H1 (cell line): ENCODE results near the gene MAGI2. TPM values are rescaled to one million over a fixed set of nuclear protein-coding genes. Genes with fewer than 3 reads are reported as not detected.

Experiments
- CTCF ChIA-PET: fragments of 300-600 bp; sonication (Branson Sonifier 250); formaldehyde crosslinking; loops from one replicate; lab custom pipeline; 2021; ENCODE audit not compliant: partially characterized antibody; lab: Charles Lee
- POLR2A ChIA-PET: fragments of 300-600 bp; sonication (Branson Sonifier 250); formaldehyde crosslinking; loops from one replicate; lab custom pipeline; 2021; ENCODE audit warnings: inconsistent platforms; ENCODE audit not compliant: partially characterized antibody; lab: Charles Lee
- DNase-seq, 2 experiments: peaks; one replicate each; pipeline versions ENCODE4 v3.0.0 to v3.0.0-alpha.2; 2010 to 2022; ENCODE audit warnings: low spot score in 2 of 2, low read depth in 1 of 2, mixed read lengths in 1 of 2
- FAIRE-seq: peaks from 2 replicates; lab custom pipeline; 2011; peaks lifted over from hg19 to GRCh38; lab: Jason Lieb, UNC
- H2AFZ ChIP-seq: 2 replicates; pipeline ENCODE4 v1.8.1; 2012; ENCODE audit warnings: low read length, inconsistent platforms
- H2AK5ac ChIP-seq: 2 replicates; pipeline ENCODE4 v1.6.1; 2013; ENCODE audit warnings: low read depth, low read length
- H2BK120ac ChIP-seq: replicated peaks from 2 replicates; pipeline ENCODE3; 2013; ENCODE audit warnings: low read depth, low read length, inconsistent platforms
- H2BK12ac ChIP-seq: 2 replicates; pipeline ENCODE4 v1.6.1; 2013; ENCODE audit warnings: low read depth, low read length
- H2BK15ac ChIP-seq: 2 replicates; pipeline ENCODE4 v1.6.1; 2013; ENCODE audit warnings: low read length
- H2BK20ac ChIP-seq: 2 replicates; pipeline ENCODE4 v1.6.1; 2013; ENCODE audit warnings: low read length
- H2BK5ac ChIP-seq: 2 replicates; pipeline ENCODE4 v1.6.1; 2013; ENCODE audit warnings: low read depth, low read length
- H3K14ac ChIP-seq: 2 replicates; pipeline ENCODE4 v1.6.1; 2013; ENCODE audit warnings: inconsistent platforms; ENCODE audit not compliant: insufficient read length
- H3K18ac ChIP-seq: 2 replicates; pipeline ENCODE4 v1.6.1; 2013; ENCODE audit warnings: low read length; ENCODE audit errors: extremely low read depth
- H3K23ac ChIP-seq: 2 replicates; pipeline ENCODE4 v1.6.1; 2013; ENCODE audit warnings: inconsistent platforms; ENCODE audit not compliant: insufficient read length
- H3K23me2 ChIP-seq: 2 replicates; pipeline ENCODE4 v1.6.1; 2013; ENCODE audit warnings: low read depth, low read length
- H3K27ac ChIP-seq: 2 replicates; pipeline ENCODE4 v1.6.1; 2011; ENCODE audit warnings: low read depth, low read length, inconsistent platforms
- H3K27me3 ChIP-seq, 4 experiments: replicated peaks in 1 of 4; 1 replicate in 1 of 4; 2 replicates in 3 of 4; pipeline versions ENCODE4 v1.6.1 to v1.8.1; 2011 to 2013; ENCODE audit warnings: low read length in 3 of 4, mild to moderate bottlenecking in 3 of 4, inconsistent platforms in 2 of 4, mixed read lengths in 2 of 4, moderate library complexity in 1 of 4; ENCODE audit not compliant: control insufficient read depth in 3 of 4, insufficient read depth in 3 of 4; ENCODE audit errors: extremely low read depth in 1 of 4
- H3K36me3 ChIP-seq, 4 experiments: 2 replicates each; pipeline versions ENCODE4 v1.6.1 to v1.8.1; 2011 to 2013; ENCODE audit warnings: mild to moderate bottlenecking in 4 of 4, low read length in 3 of 4, moderate library complexity in 2 of 4, control low read depth in 1 of 4, inconsistent platforms in 1 of 4; ENCODE audit not compliant: insufficient read depth in 4 of 4, control insufficient read depth in 2 of 4
- H3K4ac ChIP-seq: replicated peaks from 2 replicates; pipeline ENCODE3; 2013; ENCODE audit warnings: low read length, low read depth, mixed read lengths, inconsistent platforms; ENCODE audit not compliant: insufficient read length
- H3K4me1 ChIP-seq, 4 experiments: replicated peaks in 1 of 4; 1 replicate in 1 of 4; 2 replicates in 3 of 4; pipeline versions ENCODE4 v1.6.1 to v1.8.1; 2011 to 2013; ENCODE audit warnings: low read length in 3 of 4, inconsistent platforms in 2 of 4, mixed read lengths in 1 of 4; ENCODE audit not compliant: insufficient read depth in 4 of 4, control insufficient read depth in 3 of 4
- H3K4me2 ChIP-seq, 2 experiments: 2 replicates each; pipeline versions ENCODE4 v1.6.1 to v1.8.1; 2011 to 2013; ENCODE audit warnings: low read depth in 2 of 2, low read length in 2 of 2, control low read depth in 1 of 2, inconsistent platforms in 1 of 2, mild to moderate bottlenecking in 1 of 2; ENCODE audit not compliant: insufficient read depth in 1 of 2
- H3K4me3 ChIP-seq, 4 experiments: fragments of 200-600, 300-600 bp in 1 of 4; sonication (generic), shearing (Covaris generic), sonication (Bioruptor Twin) in 1 of 4; 2 replicates each; pipeline versions ENCODE4 v1.5.1 to v1.8.1; 2011 to 2016; ENCODE audit warnings: low read length in 4 of 4, low read depth in 3 of 4, control low read depth in 2 of 4, inconsistent platforms in 2 of 4, mild to moderate bottlenecking in 2 of 4, mixed read lengths in 1 of 4, moderate library complexity in 1 of 4; ENCODE audit not compliant: insufficient read depth in 2 of 4; ENCODE audit errors: extremely low read depth in 1 of 4
- H3K56ac ChIP-seq: replicated peaks from 2 replicates; pipeline ENCODE3; 2013; ENCODE audit warnings: low read depth, mild to moderate bottlenecking, mixed read lengths, low read length, inconsistent platforms; ENCODE audit not compliant: insufficient read length
- H3K79me1 ChIP-seq: 2 replicates; pipeline ENCODE4 v1.6.1; 2013; ENCODE audit warnings: low read depth, low read length, control low read depth
- H3K79me2 ChIP-seq, 2 experiments: 2 replicates each; pipeline versions ENCODE4 v1.6.1 to v1.8.1; 2012 to 2013; ENCODE audit warnings: low read length in 2 of 2, mild to moderate bottlenecking in 2 of 2, inconsistent platforms in 1 of 2; ENCODE audit not compliant: insufficient read depth in 2 of 2, control insufficient read depth in 1 of 2
- H3K9ac ChIP-seq, 4 experiments: replicated peaks in 1 of 4; 1 replicate in 1 of 4; 2 replicates in 3 of 4; pipeline versions ENCODE4 v1.6.1 to v1.8.1; 2011 to 2013; ENCODE audit warnings: low read depth in 3 of 4, low read length in 3 of 4, control low read depth in 2 of 4, mild to moderate bottlenecking in 2 of 4, moderate library complexity in 2 of 4, inconsistent platforms in 1 of 4; ENCODE audit errors: extremely low read depth in 1 of 4
- H3K9me3 ChIP-seq, 2 experiments: 2 replicates each; pipeline versions ENCODE4 v1.6.1 to v1.8.1; 2012 to 2013; ENCODE audit warnings: mild to moderate bottlenecking in 2 of 2, moderate library complexity in 2 of 2, control low read depth in 1 of 2, inconsistent platforms in 1 of 2, low read depth in 1 of 2, low read length in 1 of 2, mixed read lengths in 1 of 2; ENCODE audit not compliant: insufficient read depth in 2 of 2
- H4K20me1 ChIP-seq, 2 experiments: replicated peaks in 1 of 2; 2 replicates each; pipeline versions ENCODE3 to v1.8.1; 2011 to 2013; ENCODE audit warnings: inconsistent platforms in 2 of 2, low read length in 2 of 2, mild to moderate bottlenecking in 1 of 2; ENCODE audit not compliant: insufficient read depth in 2 of 2, control insufficient read depth in 1 of 2
- H4K5ac ChIP-seq: 2 replicates; pipeline ENCODE4 v1.6.1; 2013; ENCODE audit warnings: low read length, low read depth, mixed read lengths, inconsistent platforms; ENCODE audit not compliant: insufficient read length
- H4K8ac ChIP-seq: 2 replicates; pipeline ENCODE4 v1.8.0; 2013; ENCODE audit warnings: mild to moderate bottlenecking, moderate library complexity, low read length, inconsistent platforms; ENCODE audit not compliant: insufficient read depth; ENCODE audit errors: extremely low read depth
- H4K91ac ChIP-seq: replicated peaks from 2 replicates; pipeline ENCODE3; 2013; ENCODE audit warnings: low read length, mixed read lengths, inconsistent platforms; ENCODE audit not compliant: insufficient read length
- BRCA1 ChIP-seq: IDR thresholded peaks from 2 replicates; pipeline ENCODE4 v1.6.1; 2012; ENCODE audit warnings: low read depth, low read length, improper control_type of control experiment
- GABPA ChIP-seq: IDR thresholded peaks from 2 replicates; pipeline ENCODE4 v1.6.1; 2011; ENCODE audit warnings: mild to moderate bottlenecking, low read length, moderate library complexity, borderline replicate concordance; ENCODE audit not compliant: insufficient read depth
- JUN ChIP-seq: IDR thresholded peaks from 2 replicates; pipeline ENCODE4 v1.6.1; 2011; ENCODE audit warnings: low read depth, mild to moderate bottlenecking, improper control_type of control experiment, low read length
- MAFK ChIP-seq: IDR thresholded peaks from 2 replicates; pipeline ENCODE4 v1.6.1; 2012; ENCODE audit warnings: low read depth, mild to moderate bottlenecking, improper control_type of control experiment, low read length
- PHF8 ChIP-seq: fragments of 200-600 bp; sonication (generic); conservative IDR thresholded peaks from 2 replicates; pipeline ENCODE4 v1.7.1; 2012; ENCODE audit warnings: low read depth, mild to moderate bottlenecking, inconsistent platforms, low read length, moderate library complexity
- POU5F1 ChIP-seq: IDR thresholded peaks from 2 replicates; pipeline ENCODE4 v1.6.1; 2011; ENCODE audit warnings: low read depth, mild to moderate bottlenecking, low read length, moderate library complexity
- SAP30 ChIP-seq: fragments of 300-600 bp; sonication (generic); IDR thresholded peaks from 2 replicates; pipeline ENCODE4 v1.7.1; 2012; ENCODE audit warnings: low read length, moderate library complexity, mild to moderate bottlenecking, inconsistent platforms; ENCODE audit not compliant: insufficient read depth, insufficient replicate concordance
- SIRT6 ChIP-seq: IDR thresholded peaks from one replicate; pipeline ENCODE4 v1.7.1; 2012; ENCODE audit warnings: low read length, inconsistent platforms
- YY1 ChIP-seq: IDR thresholded peaks from 2 replicates; pipeline ENCODE4 v1.6.1; 2011; ENCODE audit warnings: low read depth, mild to moderate bottlenecking, low read length
- WGBS, 2 experiments: shearing (Covaris generic) in 1 of 2; methylation state at CpG; one replicate each; pipeline versions ENCODE4 v1.1.6 to v1.1.7; 2013 to 2015; ENCODE audit warnings: low lambda C conversion rate in 2 of 2, mixed read lengths in 2 of 2, inconsistent platforms in 1 of 2, low coverage in 1 of 2, missing lambda C conversion rate in 1 of 2; ENCODE audit not compliant: insufficient replicate concordance in 2 of 2, insufficient coverage in 1 of 2, insufficient read length in 1 of 2; ENCODE audit errors: extremely low coverage in 1 of 2, missing lambda C conversion rate in 1 of 2; 5-methylcytosine and 5-hydroxymethylcytosine counted together
- polyA plus RNA-seq, 7 experiments: library from polyadenylated mRNA; depleted of rRNA in 3 of 7; stranded (reverse) in 5 of 7; unstranded in 2 of 7; fragments of >200 nt in 5 of 7; fragments of 200-250 nt in 2 of 7; gene quantifications; 1 replicate in 5 of 7; 2 replicates in 1 of 7; 4 replicates in 1 of 7; pipeline versions ENCODE4 v1.2.1 to v1.2.3, GENCODE V29; 2011 to 2013; ENCODE audit warnings: missing spikeins in 2 of 7, mixed read lengths in 2 of 7
- total RNA-seq: library from RNA; stranded (reverse); fragmentation: NEBNext Ultra II Directional; extraction: Animal tissue kit (Norgen Biotek cat#: 25700); gene quantifications from 2 replicates; pipeline ENCODE4 v1.2.1, GENCODE V29; 2021

Gene MAGI2
- total and polyA plus RNA-seq, 2 of the 8 experiments (the other 6 are each of a cell fraction or from before 2014, with no cell fraction given) = 6.0 to 27.3 TPM

DNA sequence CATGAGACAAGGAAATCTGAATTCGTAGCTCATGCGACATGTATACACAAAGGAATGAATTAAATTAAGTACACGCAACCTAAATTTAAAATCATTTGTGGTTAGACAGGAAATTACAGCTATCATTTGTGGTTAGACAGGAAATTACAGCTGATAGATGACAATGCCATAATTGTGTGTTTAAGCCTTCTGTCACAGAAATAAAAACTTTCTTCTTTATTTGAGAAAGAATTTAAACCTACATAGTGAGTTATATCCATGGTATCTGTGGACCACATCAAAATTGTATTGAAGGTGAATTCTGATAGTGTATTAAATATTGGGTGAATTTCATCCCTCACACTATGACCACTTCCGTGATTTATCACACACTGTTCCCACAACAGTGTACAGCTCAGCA, 362.9 kb downstream of the MAGI2 start:
- H3K36me3 ChIP-seq = no peaks in the 10 kb centered on the region
- no peak overlapping the region for H2BK15ac ChIP-seq
- H3K23ac ChIP-seq = no peak overlapping the region
- DNase-seq (no peak), FAIRE-seq (no peak)
- H2BK12ac ChIP-seq = no peak overlapping the region
- H2AK5ac ChIP-seq = no peak overlapping the region
- H3K27ac ChIP-seq = no peak overlapping the region
- no peak overlapping the region for H4K8ac ChIP-seq
- no peak overlapping the region for H3K9ac ChIP-seq
- H3K56ac ChIP-seq = no peak overlapping the region
- H3K4me2 ChIP-seq = no peak overlapping the region
- H3K14ac ChIP-seq = no peak overlapping the region
- H2BK120ac ChIP-seq = no peak overlapping the region
- WGBS, 2 experiments = 93% methylated on average over 4 of the region's 4 CpGs; no CpG with 5 or more reads in 1 of the 2 experiments
- no peak overlapping the region for H3K4ac ChIP-seq
- H3K79me2 ChIP-seq = no peaks in the 10 kb centered on the region
- H3K27me3 ChIP-seq = no peaks in the 10 kb centered on the region
- TF ChIP-seq JUN (no peak), POU5F1 (no peak), MAFK (no peak), SIRT6 (no peak), BRCA1 (no peak), SAP30 (no peak), GABPA (no peak), PHF8 (no peak), YY1 (no peak)
- H4K20me1 ChIP-seq = no peaks in the 10 kb centered on the region
- H3K9me3 ChIP-seq = no peaks in the 10 kb centered on the region; a peak in 1 of 4 replicates
- H3K18ac ChIP-seq = no peak overlapping the region
- no peaks in the 10 kb centered on the region for H3K23me2 ChIP-seq
- no peaks in the 10 kb centered on the region for H3K79me1 ChIP-seq
- H3K4me3 ChIP-seq = no peak overlapping the region
- no peak overlapping the region for H4K91ac ChIP-seq
- no peaks in the 10 kb centered on the region for H3K4me1 ChIP-seq
- ChIA-PET POLR2A (no interaction called here), CTCF (interaction anchor here (0.6 to 0.7 kb wide), 3 partner anchors 13 to 832 kb away, joined by 3 to 5 read pairs (median 3); no protein-coding TSS in a partner anchor)
- no peak overlapping the region for H4K5ac ChIP-seq
- H2BK5ac ChIP-seq = no peak overlapping the region
- H2AFZ ChIP-seq = no peak overlapping the region
- no peak overlapping the region for H2BK20ac ChIP-seq
